Activated naive CD4-positive, alpha-beta T cell treated with anti-CD3 and anti-CD28 coated beads, Interleukin-2, amount 10 ng/mL, durations not matched to agents 5 hours and 36 hours (primary cell): ENCODE data around the gene PTGES. TPM values are rescaled to one million over a fixed set of nuclear protein-coding genes. Genes with fewer than 3 reads are reported as not detected.

ENCODE experiments used
- total RNA-seq, 2 experiments: library from RNA; stranded (reverse); gene quantifications; one replicate each; pipeline ENCODE4 v1.2.3, GENCODE V29; 2021

Gene PTGES, protein sequence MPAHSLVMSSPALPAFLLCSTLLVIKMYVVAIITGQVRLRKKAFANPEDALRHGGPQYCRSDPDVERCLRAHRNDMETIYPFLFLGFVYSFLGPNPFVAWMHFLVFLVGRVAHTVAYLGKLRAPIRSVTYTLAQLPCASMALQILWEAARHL
- not detected for total RNA-seq

DNA sequence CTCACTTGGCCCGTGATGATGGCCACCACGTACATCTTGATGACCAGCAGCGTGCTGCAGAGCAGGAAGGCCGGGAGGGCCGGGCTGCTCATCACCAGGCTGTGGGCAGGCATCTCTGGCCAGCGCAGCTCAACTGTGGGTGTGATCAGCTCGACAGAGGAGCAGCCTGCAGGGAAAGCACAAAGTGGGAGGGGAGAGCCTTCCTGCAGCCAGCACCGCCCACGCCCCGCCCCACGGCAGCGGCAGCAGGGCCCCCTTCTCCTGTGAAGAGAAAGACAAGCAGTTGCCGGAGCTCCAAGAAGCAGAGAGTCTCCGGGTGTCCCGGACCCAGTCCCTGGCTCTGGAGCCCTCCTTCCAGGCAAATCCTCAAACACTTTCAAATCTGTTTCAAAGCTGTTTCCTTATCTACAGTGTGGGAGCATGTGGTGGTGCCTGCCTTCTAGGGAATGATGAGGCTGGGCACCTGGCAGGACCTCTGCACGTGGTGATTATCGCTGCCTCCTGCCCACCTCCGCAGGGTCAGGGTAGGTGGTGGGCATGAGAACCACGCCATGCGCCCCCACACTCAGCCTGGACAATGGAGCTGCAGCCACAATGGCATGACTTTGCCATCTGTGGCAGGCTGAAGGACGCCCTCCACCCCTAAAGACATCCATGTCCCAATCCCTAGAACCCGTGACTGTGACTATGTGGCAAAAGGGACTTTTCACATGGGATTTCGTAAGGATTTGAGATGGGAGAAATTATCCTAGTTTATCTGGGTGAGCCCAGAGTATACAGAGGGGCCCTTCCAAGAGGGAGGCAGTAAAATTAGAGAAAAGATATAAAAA is at the start of gene PTGES:
PTGES (minus strand) TSS at position 143 of the 830 bp plus-strand sequence; CDS start at position 113, 30 bp downstream.

Other genes with a start within 250 kb of the PTGES start
- not detected for gene C9orf50, start 131.9 kb downstream of the PTGES start, total RNA-seq
- 10 to 100 TPM; 30.8 to 35.2 TPM for gene NTMT1, start 126.9 kb downstream of the PTGES start, total RNA-seq
- gene ASB6, start 110.9 kb downstream of the PTGES start, total RNA-seq = 10 to 100 TPM; 21.5 to 22.9 TPM
- not detected for gene PRRX2, start 87.4 kb downstream of the PTGES start, total RNA-seq
- 10 to 100 TPM; 22.8 to 25.1 TPM for gene TOR1B, start 50.1 kb upstream of the PTGES start, total RNA-seq
- 10 to 100 TPM; 44.3 to 44.5 TPM for gene TOR1A, start 71.1 kb upstream of the PTGES start, total RNA-seq
- gene C9orf78, start 82.2 kb upstream of the PTGES start, total RNA-seq = 10 to 100 TPM; 72.5 to 73.6 TPM
- 100 to 1,000 TPM; 108 to 109 TPM for gene USP20, start 82.4 kb upstream of the PTGES start, total RNA-seq